GM12878 (cell line): Measurements from ENCODE around the gene GLT1D1. TPM values are rescaled to one million over a fixed set of nuclear protein-coding genes. Genes with fewer than 3 reads are reported as not detected.
"Not testable (repeated sequence)": the region's sequence is repeated elsewhere in the genome, so short reads cannot be mapped to it uniquely, and the experiment has no call there.

Experiments used
- ATAC-seq: fragments of 200-7000 bp; cut with Tn5 transposase; 3 replicates; pipeline ENCODE4 v1.9.1; 2020; ENCODE audit warnings: mild to moderate bottlenecking, moderate library complexity
- BruUV-seq: library from RNA; stranded (reverse); fragments of 400-500 nt; replicated peaks from 2 replicates; lab custom pipeline; 2021; lab: Mats Ljungman, UMichigan
- CTCF ChIA-PET: fragments of 300-600 bp; sonication (Branson Sonifier 250); formaldehyde crosslinking; extraction: SDS; loops from one replicate; lab custom pipeline; 2021; ENCODE audit warnings: inconsistent platforms; lab: Yijun Ruan, JAX
- POLR2A ChIA-PET: fragments of 350-600 bp; formaldehyde crosslinking; extraction: SDS; loops from one replicate; lab custom pipeline; 2021; ENCODE audit warnings: inconsistent platforms; lab: Charles Lee
- RAD21 ChIA-PET: fragments of 300-600 bp; sonication (Branson Sonifier 250); formaldehyde crosslinking; loops from one replicate; lab custom pipeline; 2023; ENCODE audit warnings: antibody characterized with exemption; ENCODE audit not compliant: unreplicated experiment; lab: Charles Lee
- SMC1A ChIA-PET: fragments of 300-600 bp; sonication (Branson Sonifier 250); formaldehyde crosslinking; loops from one replicate; lab custom pipeline; 2023; ENCODE audit not compliant: unreplicated experiment, uncharacterized antibody; lab: Charles Lee
- DNase-seq: peaks from one replicate; pipeline ENCODE4 v3.0.0-alpha.2; 2011; ENCODE audit warnings: low read depth, low spot score
- FAIRE-seq: peaks from 3 replicates; lab custom pipeline; 2011; peaks lifted over from hg19 to GRCh38; lab: Jason Lieb, UNC
- H2AFZ ChIP-seq: 2 replicates; pipeline ENCODE4 v1.6.0; 2011; ENCODE audit warnings: low read depth, low read length, control low read depth; ENCODE audit not compliant: control insufficient read depth
- H3K27ac ChIP-seq: 2 replicates; pipeline ENCODE4 v1.5.1; 2011; ENCODE audit warnings: control low read depth; ENCODE audit not compliant: control insufficient read depth, insufficient read depth
- H3K27me3 ChIP-seq, 2 experiments: replicated peaks in 1 of 2; 2 replicates each; pipeline versions ENCODE4 v1.6.0 to v1.6.1; 2011; ENCODE audit warnings: low read length in 1 of 2; ENCODE audit not compliant: control insufficient read depth in 2 of 2, insufficient read depth in 2 of 2
- H3K36me3 ChIP-seq, 2 experiments: 2 replicates each; pipeline ENCODE4 v1.5.1; 2011; ENCODE audit warnings: low read length in 1 of 2; ENCODE audit not compliant: control insufficient read depth in 2 of 2, insufficient read depth in 2 of 2
- H3K4me1 ChIP-seq: 2 replicates; pipeline ENCODE4 v1.6.1; 2011; ENCODE audit warnings: mild to moderate bottlenecking, low read length, moderate library complexity, mixed read lengths; ENCODE audit not compliant: control insufficient read depth, insufficient read depth
- H3K4me2 ChIP-seq: 2 replicates; pipeline ENCODE4 v1.6.0; 2011; ENCODE audit warnings: control low read depth; ENCODE audit not compliant: control insufficient read depth, insufficient read depth
- H3K4me3 ChIP-seq: fragments of 200-600 bp; sonication (generic); 2 replicates; pipeline ENCODE4 v1.5.1; 2016
- H3K79me2 ChIP-seq: 2 replicates; pipeline ENCODE4 v1.6.0; 2011; ENCODE audit warnings: low read length; ENCODE audit not compliant: control insufficient read depth, insufficient read depth
- H3K9ac ChIP-seq: 2 replicates; pipeline ENCODE4 v1.8.0; 2011; ENCODE audit warnings: low read length, control low read depth, mixed read lengths; ENCODE audit not compliant: control insufficient read depth, insufficient read depth
- H3K9me3 ChIP-seq: replicated peaks from 3 replicates; pipeline ENCODE4 v1.5.1; 2011; ENCODE audit warnings: mild to moderate bottlenecking, low read length; ENCODE audit not compliant: control insufficient read depth, insufficient read depth
- H4K20me1 ChIP-seq: 2 replicates; pipeline ENCODE4 v1.6.0; 2011; ENCODE audit not compliant: control insufficient read depth, insufficient read depth
- CTCF ChIP-seq, 3 experiments: IDR thresholded peaks in 2 of 3; conservative IDR thresholded peaks in 1 of 3; 2 replicates each; pipeline ENCODE4 v1.5.1; 2011; ENCODE audit warnings: low read depth in 3 of 3, low read length in 3 of 3, mild to moderate bottlenecking in 3 of 3, control low read depth in 2 of 3, moderate library complexity in 2 of 3, inconsistent platforms in 1 of 3, mixed read lengths in 1 of 3; ENCODE audit not compliant: control insufficient read depth in 2 of 3, insufficient read depth in 1 of 3; ENCODE audit errors: extremely low read depth in 1 of 3
- KAT2A ChIP-seq: conservative IDR thresholded peaks from 2 replicates; pipeline ENCODE4 v1.6.1; 2011; ENCODE audit warnings: low read depth, low read length; ENCODE audit not compliant: control insufficient read depth
- NBN ChIP-seq: fragments of 450-650 bp; IDR thresholded peaks from 2 replicates; pipeline ENCODE4 v1.6.1; 2016
- RAD21 ChIP-seq: IDR thresholded peaks from 2 replicates; pipeline ENCODE4 v1.6.1; 2011; ENCODE audit warnings: mild to moderate bottlenecking, low read depth, low read length, moderate library complexity; ENCODE audit not compliant: insufficient read depth
- RAD51 ChIP-seq: fragments of 450-650 bp; IDR thresholded peaks from 2 replicates; pipeline ENCODE4 v1.6.1; 2016; ENCODE audit warnings: moderate library complexity, mild to moderate bottlenecking, inconsistent platforms
- RUNX3 ChIP-seq: IDR thresholded peaks from 2 replicates; pipeline ENCODE4 v1.6.1; 2012; ENCODE audit warnings: low read length, inconsistent platforms
- SMAD1 ChIP-seq: fragments of 450-650 bp; IDR thresholded peaks from 2 replicates; pipeline ENCODE4 v1.6.1; 2018; ENCODE audit warnings: mild to moderate bottlenecking, low read depth; ENCODE audit not compliant: partially characterized antibody
- SRF ChIP-seq, 2 experiments: IDR thresholded peaks; 2 replicates each; pipeline ENCODE4 v1.6.1; 2011; ENCODE audit warnings: low read depth in 2 of 2, low read length in 2 of 2, mild to moderate bottlenecking in 1 of 2, moderate library complexity in 1 of 2
- WGBS: methylation state at CpG from one replicate; pipeline ENCODE4 v1.1.6; 2016; ENCODE audit warnings: low lambda C conversion rate; ENCODE audit not compliant: insufficient replicate concordance, insufficient coverage; ENCODE audit errors: missing lambda C conversion rate; 5-methylcytosine and 5-hydroxymethylcytosine counted together
- in situ Hi-C: fragments of 300-500 bp; cut with MboI; formaldehyde crosslinking; loops from 9 replicates; pipeline ENCODE4 v1.14.3; 2018; ENCODE audit warnings: mixed read lengths
- intact Hi-C: fragments of 100-400 bp; cut with micrococcal nuclease; formaldehyde crosslinking; loops from one replicate; pipeline ENCODE4 v1.14.2; 2022; ENCODE audit not compliant: unreplicated experiment
- polyA plus RNA-seq, 11 experiments: library from polyadenylated mRNA; depleted of rRNA in 4 of 11; unstranded in 6 of 11; stranded (reverse) in 5 of 11; fragments of >200 nt; fragmentation: Nextera tagmentation in 4 of 11; fragmentation: Illumina TruSeq in 1 of 11; extraction: Ambion mirVana in 4 of 11; extraction: Trizol in 1 of 11; gene quantifications; 1 replicate in 1 of 11; 2 replicates in 10 of 11; pipeline versions ENCODE4 v1.2.1 to v1.2.3, GENCODE V29; 2011 to 2016; ENCODE audit warnings: inconsistent platforms in 2 of 11, missing spikeins in 2 of 11, low read depth in 1 of 11
- total RNA-seq, 4 experiments: library from RNA; depleted of rRNA in 3 of 4; stranded (reverse); fragments of >200 nt in 3 of 4; fragmentation: Illumina TruSeq in 1 of 4; extraction: Trizol in 1 of 4; gene quantifications; 2 replicates each; pipeline versions ENCODE4 v1.2.1 to v1.2.3, GENCODE V29; 2013 to 2021
- TF ChIP-seq, protein P1 (sequence below): IDR thresholded peaks from 2 replicates; pipeline ENCODE4 v1.6.1; 2012; ENCODE audit warnings: low read depth, low read length, improper control_type of control experiment

GLT1D1 gene
- total and polyA plus RNA-seq, 10 of the 15 experiments (the other 5 are each of a cell fraction or from before 2014, with no cell fraction given): 0.42 to 62.8 (median 3.0) TPM

- no peak overlapping the region for H2AFZ ChIP-seq
- no peak for TF ChIP-seq KAT2A
- TF ChIP-seq RUNX3: peak; percentile 68
- TF ChIP-seq RAD51: peak; percentile 19; the same call in 1 of the 2 replicates
- TF ChIP-seq SMAD1: no peak
- no peak for TF ChIP-seq SRF (IDR thresholded peaks at IDR 0.05; ENCODE audit: low read depth in 2 of 2, low read length in 2 of 2)
- peak; percentile 24 to 44 (median 25); a peak in 3 of 6 replicates for TF ChIP-seq CTCF (IDR thresholded peaks at IDR 0.05 in 2 of 3, conservative IDR thresholded peaks at IDR 0.05 in 1 of 3; ENCODE audit: control insufficient read depth in 2 of 3, extremely low read depth in 1 of 3, insufficient read depth in 1 of 3, low read depth in 3 of 3, low read length in 3 of 3)
- TF ChIP-seq NBN: 0 out of 2 replicates have a peak, but pooled peaks have one; percentile 22
- TF ChIP-seq RAD21: peak; percentile 40
- TF ChIP-seq, protein P1, sequence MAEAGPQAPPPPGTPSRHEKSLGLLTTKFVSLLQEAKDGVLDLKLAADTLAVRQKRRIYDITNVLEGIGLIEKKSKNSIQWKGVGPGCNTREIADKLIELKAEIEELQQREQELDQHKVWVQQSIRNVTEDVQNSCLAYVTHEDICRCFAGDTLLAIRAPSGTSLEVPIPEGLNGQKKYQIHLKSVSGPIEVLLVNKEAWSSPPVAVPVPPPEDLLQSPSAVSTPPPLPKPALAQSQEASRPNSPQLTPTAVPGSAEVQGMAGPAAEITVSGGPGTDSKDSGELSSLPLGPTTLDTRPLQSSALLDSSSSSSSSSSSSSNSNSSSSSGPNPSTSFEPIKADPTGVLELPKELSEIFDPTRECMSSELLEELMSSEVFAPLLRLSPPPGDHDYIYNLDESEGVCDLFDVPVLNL: no peak
- ATAC-seq (peak; percentile 73), FAIRE-seq (no peak), DNase-seq (no peak)
- no peak overlapping the region for H3K4me2 ChIP-seq
- in situ Hi-C loops (no loop called here), intact Hi-C loops (no loop called here)
- H3K79me2 ChIP-seq: no peaks in the 10 kb centered on the region
- no peaks in the 10 kb centered on the region for H3K27me3 ChIP-seq
- no peak overlapping the region for H3K4me3 ChIP-seq
- H3K27ac ChIP-seq: no peak overlapping the region
- peaks cover 32% of the 10 kb centered on the region for H3K4me1 ChIP-seq
- H3K9me3 ChIP-seq: peaks cover 2% of the 10 kb centered on the region; the same call in 1 of the 3 replicates
- no peak overlapping the region for H3K9ac ChIP-seq
- ChIA-PET POLR2A (interaction anchor here (0.6 to 0.8 kb wide), 3 partner anchors 17 to 106 kb away, joined by 3 to 11 read pairs (median 6); partner anchors contain the start of gene SLC15A4), SMC1A (interaction anchor here (1.0 to 1.7 kb wide), 4 partner anchors 10 to 24 kb away, joined by 3 to 5 read pairs (median 4); no protein-coding TSS in a partner anchor), CTCF (interaction anchor here (1.6 kb wide), 1 partner anchor 14 kb away, joined by 8 read pairs; no protein-coding TSS in a partner anchor), RAD21 (interaction anchor here (1.0 to 2.2 kb wide), 2 partner anchors 14 to 125 kb away, joined by 4 to 5 read pairs; no protein-coding TSS in a partner anchor)
- no TSS peak for BruUV-seq
- no peaks in the 10 kb centered on the region for H3K36me3 ChIP-seq
- 69% methylated on average over 11 of the region's 11 CpGs for WGBS
- no peaks in the 10 kb centered on the region for H4K20me1 ChIP-seq
Observed at GRCh38 chr12:128844031-128844635, 9.1 kb upstream of the GLT1D1 start.

DNA sequence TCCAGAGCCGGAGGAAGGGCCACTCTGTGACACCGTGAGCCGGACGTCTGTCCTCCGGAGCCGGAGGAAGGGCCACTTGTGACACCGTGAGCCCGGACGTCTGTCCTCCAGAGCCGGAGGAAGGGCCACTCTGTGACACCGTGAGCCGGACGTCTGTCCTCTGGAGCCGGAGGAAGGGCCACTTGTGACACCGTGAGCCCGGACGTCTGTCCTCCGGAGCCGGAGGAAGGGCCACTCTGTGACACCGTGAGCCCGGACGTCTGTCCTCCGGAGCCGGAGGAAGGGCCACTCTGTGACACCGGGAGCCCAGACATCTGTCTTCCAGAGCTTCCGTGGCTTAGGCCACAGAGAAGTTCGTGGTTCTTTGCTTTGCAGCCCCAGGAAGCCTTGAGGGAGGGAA lies 6.6 kb upstream of the GLT1D1 start:
- CTCF ChIA-PET, in situ Hi-C loops, intact Hi-C loops, H3K27me3 ChIP-seq, BruUV-seq, H3K27ac ChIP-seq, H2AFZ ChIP-seq, H3K79me2 ChIP-seq, H3K36me3 ChIP-seq, POLR2A ChIA-PET, H3K9me3 ChIP-seq, DNase-seq, H3K4me3 ChIP-seq, H3K9ac ChIP-seq, H4K20me1 ChIP-seq, ATAC-seq, FAIRE-seq, H3K4me2 ChIP-seq: not testable (repeated sequence)
- ChIA-PET SMC1A (interaction anchor here (1.6 kb wide), 1 partner anchor 10 kb away, joined by 3 read pairs; no protein-coding TSS in a partner anchor), RAD21 (interaction anchor here (0.6 kb wide), 1 partner anchor 1898 kb away, joined by 3 read pairs; no protein-coding TSS in a partner anchor)
- 92% methylated on average over 21 of the region's 27 CpGs for WGBS
- peaks cover 16% of the 10 kb centered on the region for H3K4me1 ChIP-seq
